H9 (cell line): ENCODE measurements around the gene TPRN. TPM values are rescaled to one million over a fixed set of nuclear protein-coding genes. Genes with fewer than 3 reads are reported as not detected.

Experiments
- DNase-seq: peaks from one replicate; pipeline ENCODE4 v3.0.0-alpha.2; 2017
- H2AFZ ChIP-seq: one replicate; pipeline ENCODE4 v1.6.1; 2013; ENCODE audit warnings: mild to moderate bottlenecking, low read length, control low read depth, moderate library complexity
- H2AK5ac ChIP-seq: 2 replicates; pipeline ENCODE4 v1.6.1; 2013; ENCODE audit warnings: low read length, control low read depth, mixed read lengths; ENCODE audit not compliant: insufficient read length
- H2BK120ac ChIP-seq: one replicate; pipeline ENCODE4 v1.6.1; 2013; ENCODE audit warnings: low read depth, mild to moderate bottlenecking, low read length, control low read depth, inconsistent platforms; ENCODE audit not compliant: poor library complexity, severe bottlenecking
- H2BK12ac ChIP-seq: 2 replicates; pipeline ENCODE4 v1.6.1; 2013; ENCODE audit warnings: low read length, control low read depth, mixed read lengths, low read depth; ENCODE audit not compliant: insufficient read length
- H2BK15ac ChIP-seq: 2 replicates; pipeline ENCODE4 v1.6.1; 2013; ENCODE audit warnings: low read depth, low read length, control low read depth
- H2BK20ac ChIP-seq: one replicate; pipeline ENCODE4 v1.6.1; 2013; ENCODE audit warnings: low read depth, mild to moderate bottlenecking, low read length, control low read depth, inconsistent platforms; ENCODE audit not compliant: poor library complexity, severe bottlenecking
- H2BK5ac ChIP-seq: 2 replicates; pipeline ENCODE4 v1.6.1; 2013; ENCODE audit warnings: low read length, control low read depth, mixed read lengths; ENCODE audit not compliant: insufficient read length
- H3K14ac ChIP-seq: 2 replicates; pipeline ENCODE4 v1.6.1; 2013; ENCODE audit warnings: low read length, control low read depth; ENCODE audit not compliant: insufficient read depth
- H3K18ac ChIP-seq: 2 replicates; pipeline ENCODE4 v1.6.1; 2013; ENCODE audit warnings: low read depth, mild to moderate bottlenecking, mixed read lengths, low read length, control low read depth; ENCODE audit not compliant: insufficient read length
- H3K23ac ChIP-seq: 2 replicates; pipeline ENCODE4 v1.6.1; 2013; ENCODE audit warnings: low read length, control low read depth, mixed read lengths, low read depth; ENCODE audit not compliant: insufficient read length
- H3K23me2 ChIP-seq: 2 replicates; pipeline ENCODE4 v1.6.1; 2013; ENCODE audit warnings: low read depth, mild to moderate bottlenecking, mixed read lengths, low read length, control low read depth; ENCODE audit not compliant: insufficient read length, poor library complexity, severe bottlenecking
- H3K27ac ChIP-seq: 2 replicates; pipeline ENCODE4 v1.5.1; 2013; ENCODE audit warnings: low read length, control low read depth, mixed read lengths, low read depth; ENCODE audit not compliant: insufficient read length
- H3K27me3 ChIP-seq: 2 replicates; pipeline ENCODE4 v1.6.1; 2013; ENCODE audit warnings: low read length, control low read depth, inconsistent platforms; ENCODE audit not compliant: insufficient read depth
- H3K4ac ChIP-seq: 2 replicates; pipeline ENCODE4 v1.6.1; 2013; ENCODE audit warnings: low read depth, mild to moderate bottlenecking, control low read depth, inconsistent platforms, low read length, moderate library complexity
- H3K4me1 ChIP-seq: 2 replicates; pipeline ENCODE4 v1.6.1; 2013; ENCODE audit warnings: low read length, control low read depth, inconsistent platforms; ENCODE audit not compliant: insufficient read depth
- H3K4me2 ChIP-seq: 2 replicates; pipeline ENCODE4 v1.6.1; 2013; ENCODE audit warnings: low read length, control low read depth, mixed read lengths; ENCODE audit not compliant: insufficient read length, insufficient read depth
- H3K56ac ChIP-seq: 2 replicates; pipeline ENCODE4 v1.6.1; 2013; ENCODE audit warnings: low read depth, mild to moderate bottlenecking, mixed read lengths, low read length, control low read depth; ENCODE audit not compliant: insufficient read length
- H3K79me1 ChIP-seq: 2 replicates; pipeline ENCODE4 v1.6.1; 2013; ENCODE audit warnings: low read depth, mild to moderate bottlenecking, moderate library complexity, low read length, control low read depth, inconsistent platforms; ENCODE audit not compliant: insufficient read depth, poor library complexity, severe bottlenecking
- H3K79me2 ChIP-seq: 2 replicates; pipeline ENCODE4 v1.6.1; 2013; ENCODE audit warnings: low read length, control low read depth, inconsistent platforms; ENCODE audit not compliant: insufficient read depth
- H3K9ac ChIP-seq: 2 replicates; pipeline ENCODE4 v1.6.1; 2013; ENCODE audit warnings: low read length, control low read depth, mixed read lengths; ENCODE audit not compliant: insufficient read length; ENCODE audit errors: extremely low read depth
- H3K9me3 ChIP-seq: one replicate; pipeline ENCODE4 v1.6.1; 2013; ENCODE audit warnings: low read depth, low read length, inconsistent platforms; ENCODE audit not compliant: control insufficient read depth
- H3T11ph ChIP-seq: one replicate; pipeline ENCODE4 v1.6.1; 2013; ENCODE audit warnings: mild to moderate bottlenecking, low read length, control low read depth, inconsistent platforms
- H4K20me1 ChIP-seq: one replicate; pipeline ENCODE4 v1.6.1; 2013; ENCODE audit not compliant: control insufficient read depth, insufficient read length, insufficient read depth
- H4K5ac ChIP-seq: 2 replicates; pipeline ENCODE4 v1.6.1; 2013; ENCODE audit warnings: low read depth, mild to moderate bottlenecking, mixed read lengths, low read length, control low read depth; ENCODE audit not compliant: insufficient read length
- H4K8ac ChIP-seq: replicated peaks from 2 replicates; pipeline ENCODE4 v1.6.1; 2013; ENCODE audit warnings: low read length, control low read depth, mixed read lengths, low read depth; ENCODE audit not compliant: insufficient read length
- H4K91ac ChIP-seq: 2 replicates; pipeline ENCODE4 v1.6.1; 2013; ENCODE audit warnings: low read depth, mild to moderate bottlenecking, moderate library complexity, mixed read lengths, low read length, control low read depth; ENCODE audit not compliant: insufficient read length
- H3K27ac Mint-ChIP-seq, 3 experiments: 2 replicates in 2 of 3; 3 replicates in 1 of 3; pipeline ENCODE4 v1.8.0; 2020 to 2021; ENCODE audit warnings: mixed read lengths in 3 of 3, mild to moderate bottlenecking in 1 of 3, moderate library complexity in 1 of 3
- H3K27me3 Mint-ChIP-seq: 2 replicates; pipeline ENCODE4 v1.8.0; 2021; ENCODE audit warnings: low read depth, mild to moderate bottlenecking, moderate library complexity, mixed read lengths
- H3K36me3 Mint-ChIP-seq, 3 experiments: 2 replicates in 2 of 3; 3 replicates in 1 of 3; pipeline ENCODE4 v1.8.0; 2020 to 2021; ENCODE audit warnings: low read depth in 3 of 3, mixed read lengths in 3 of 3; ENCODE audit not compliant: insufficient read depth in 1 of 3
- H3K4me1 Mint-ChIP-seq, 2 experiments: 2 replicates each; pipeline ENCODE4 v1.8.0; 2020; ENCODE audit warnings: mixed read lengths in 2 of 2
- H3K4me3 Mint-ChIP-seq, 2 experiments: 2 replicates in 1 of 2; 3 replicates in 1 of 2; pipeline ENCODE4 v1.8.0; 2020 to 2021; ENCODE audit warnings: mild to moderate bottlenecking in 2 of 2, mixed read lengths in 2 of 2, moderate library complexity in 1 of 2
- H3K9me3 Mint-ChIP-seq, 2 experiments: 2 replicates in 1 of 2; 3 replicates in 1 of 2; pipeline ENCODE4 v1.8.0; 2020; ENCODE audit warnings: mild to moderate bottlenecking in 2 of 2, mixed read lengths in 2 of 2, moderate library complexity in 1 of 2
- CTCF ChIP-seq: fragments of 200-600 bp; sonication (generic); conservative IDR thresholded peaks from 3 replicates; pipeline ENCODE4 v1.8.0; 2021; ENCODE audit warnings: antibody characterized with exemption, mild to moderate bottlenecking
- WGBS: extraction: QIAGEN DNeasy Blood & Tissue Kit; methylation state at CpG from one replicate; pipeline ENCODE4 v1.1.7; 2013; ENCODE audit warnings: missing lambda C conversion rate, low lambda C conversion rate, mixed read lengths; ENCODE audit not compliant: insufficient read length; ENCODE audit errors: extremely low coverage; 5-methylcytosine and 5-hydroxymethylcytosine counted together
- total RNA-seq: library from RNA; stranded (reverse); gene quantifications from 2 replicates; pipeline ENCODE4 v1.2.1, GENCODE V29; 2021

The TPRN gene
- total RNA-seq, 1 experiment from 2014 or later: 30.7 TPM

DNA sequence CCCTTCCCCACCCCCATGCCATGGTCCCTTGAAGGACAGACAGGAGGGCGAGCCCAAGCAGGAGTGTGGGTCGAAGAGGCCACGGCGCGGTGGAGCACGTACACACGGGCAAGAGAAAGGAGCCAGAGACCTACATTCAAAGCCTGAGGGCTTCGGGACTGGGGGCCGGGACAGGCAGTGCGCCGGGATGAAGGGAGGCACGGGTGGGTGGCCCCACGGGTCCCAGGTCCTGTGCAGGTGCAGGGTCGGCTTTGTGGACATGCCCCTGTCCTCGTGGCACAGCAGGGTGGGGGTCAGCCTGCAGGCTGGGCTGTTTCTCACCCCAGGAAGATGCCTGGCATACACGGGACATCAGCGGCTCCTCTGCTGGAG lies 40.5 kb downstream of the TPRN start:
- Histone ChIP-seq H2BK5ac (no peak overlapping the region), H3K4me1 (no peaks in the 10 kb centered on the region), H4K20me1 (peaks cover 2% of the 10 kb centered on the region), H3K4me2 (no peak overlapping the region), H3K14ac (no peak overlapping the region), H3T11ph (no peak overlapping the region), H2BK15ac (no peak overlapping the region), H3K4ac (no peak overlapping the region), H3K9ac (no peak overlapping the region), H3K23me2 (peaks cover 21% of the 10 kb centered on the region), H2AK5ac (no peak overlapping the region), H3K79me1 (no peaks in the 10 kb centered on the region), H4K5ac (no peak overlapping the region), H4K8ac (no peak overlapping the region), H3K27me3 (peaks cover 33% of the 10 kb centered on the region; the same call in 1 of the 2 replicates), H3K23ac (no peak overlapping the region), H3K79me2 (no peaks in the 10 kb centered on the region), H3K27ac (no peak overlapping the region), H2BK12ac (no peak overlapping the region), H2BK120ac (no peak overlapping the region), H2AFZ (no peak overlapping the region), H3K18ac (no peak overlapping the region), H2BK20ac (no peak overlapping the region), H3K56ac (no peak overlapping the region), H3K9me3 (no peaks in the 10 kb centered on the region), H4K91ac (no peak overlapping the region)
- TF ChIP-seq CTCF: no peak
- H3K36me3 Mint-ChIP-seq: no peaks in the 10 kb centered on the region
- H3K27me3 Mint-ChIP-seq: peaks cover 91% of the 10 kb centered on the region
- peaks cover 0 to 11% of the 10 kb centered on the region in 2 experiments; a peak in 2 of 4 replicates for H3K4me1 Mint-ChIP-seq
- no peak for DNase-seq
- no CpG with 5 or more reads among the region's 17 CpGs for WGBS
- no peak overlapping the region for H3K27ac Mint-ChIP-seq
- H3K9me3 Mint-ChIP-seq: no peaks in the 10 kb centered on the region; a peak in 1 of 5 replicates
- no peak overlapping the region for H3K4me3 Mint-ChIP-seq
